Osteoblast (primary cell): ENCODE data around the gene TTC28. TPM values are rescaled to one million over a fixed set of nuclear protein-coding genes. Genes with fewer than 3 reads are reported as not detected.

Source experiments
- DNase-seq: peaks from one replicate; pipeline ENCODE4 v3.0.0; 2011; ENCODE audit warnings: low spot score, mixed read lengths; ENCODE audit not compliant: insufficient read length; ENCODE audit errors: missing footprints
- H2AFZ ChIP-seq: 2 replicates; pipeline ENCODE4 v1.6.0; 2011; ENCODE audit warnings: mild to moderate bottlenecking, low read length
- H3K27ac ChIP-seq: 2 replicates; pipeline ENCODE4 v1.5.1; 2011; ENCODE audit warnings: mild to moderate bottlenecking, low read depth, low read length, moderate library complexity
- H3K27me3 ChIP-seq: 2 replicates; pipeline ENCODE4 v1.6.0; 2012; ENCODE audit warnings: mild to moderate bottlenecking, control low read depth, inconsistent platforms, low read length, moderate library complexity; ENCODE audit not compliant: insufficient read depth
- H3K36me3 ChIP-seq: 2 replicates; pipeline ENCODE4 v1.5.1; 2011; ENCODE audit warnings: mild to moderate bottlenecking, low read length, control low read depth, moderate library complexity; ENCODE audit not compliant: insufficient read depth
- H3K4me1 ChIP-seq: 2 replicates; pipeline ENCODE4 v1.5.1; 2011; ENCODE audit warnings: mild to moderate bottlenecking, low read length, control low read depth, moderate library complexity; ENCODE audit not compliant: insufficient read depth
- H3K4me2 ChIP-seq: 2 replicates; pipeline ENCODE4 v1.6.0; 2011; ENCODE audit warnings: mild to moderate bottlenecking, low read length; ENCODE audit not compliant: insufficient read depth
- H3K4me3 ChIP-seq: fragments of 200-600 bp; sonication (generic); 3 replicates; pipeline ENCODE4 v1.5.1; 2012; ENCODE audit warnings: mild to moderate bottlenecking, low read length, inconsistent platforms; ENCODE audit not compliant: insufficient read depth
- H3K79me2 ChIP-seq: 2 replicates; pipeline ENCODE4 v1.6.0; 2012; ENCODE audit warnings: mild to moderate bottlenecking, low read length, control low read depth, inconsistent platforms; ENCODE audit not compliant: insufficient read depth
- H3K9me3 ChIP-seq: 2 replicates; pipeline ENCODE4 v1.5.1; 2011; ENCODE audit warnings: low read depth, low read length, control low read depth
- H4K20me1 ChIP-seq: 2 replicates; pipeline ENCODE4 v1.6.0; 2012; ENCODE audit warnings: mild to moderate bottlenecking, low read length, control low read depth; ENCODE audit not compliant: insufficient read depth
- CTCF ChIP-seq: IDR thresholded peaks from 2 replicates; pipeline ENCODE4 v1.5.1; 2011; ENCODE audit warnings: mild to moderate bottlenecking, low read depth, low read length, moderate library complexity; ENCODE audit errors: extremely low read depth
- total RNA-seq: library from RNA; depleted of rRNA; stranded (reverse); fragments of >200 nt; gene quantifications from 2 replicates; pipeline ENCODE4 v1.2.3, GENCODE V29; 2012

Gene TTC28
- total RNA-seq, 1 donor: 48.1 TPM

- H4K20me1 ChIP-seq: no peaks in the 10 kb centered on the region
- peak overlapping the region; percentile 30 for H3K27ac ChIP-seq
- no peak for TF ChIP-seq CTCF
- H3K36me3 ChIP-seq: no peaks in the 10 kb centered on the region
- no peaks in the 10 kb centered on the region for H3K27me3 ChIP-seq
- no peaks in the 10 kb centered on the region for H3K9me3 ChIP-seq
- no peaks in the 10 kb centered on the region for H3K79me2 ChIP-seq
- no peak overlapping the region for H3K4me2 ChIP-seq
- no peak overlapping the region for H3K4me3 ChIP-seq
- H3K4me1 ChIP-seq: peaks cover 14% of the 10 kb centered on the region
- no peak overlapping the region for H2AFZ ChIP-seq
- DNase-seq: peak; percentile 45
These were observed 37.0 kb upstream of the TTC28 start for GRCh38 chr22:28716686-28717085.

GRCh38 chr22:28715611-28716010 is 36.0 kb upstream of the TTC28 start:
- H2AFZ ChIP-seq: no peak overlapping the region
- H3K27me3 ChIP-seq: no peaks in the 10 kb centered on the region
- no peaks in the 10 kb centered on the region for H3K9me3 ChIP-seq
- H3K79me2 ChIP-seq: no peaks in the 10 kb centered on the region
- no peak overlapping the region for H3K4me3 ChIP-seq
- no peak for TF ChIP-seq CTCF
- no peak overlapping the region for H3K4me2 ChIP-seq
- peaks cover 25% of the 10 kb centered on the region for H3K4me1 ChIP-seq
- no peaks in the 10 kb centered on the region for H4K20me1 ChIP-seq
- H3K36me3 ChIP-seq: no peaks in the 10 kb centered on the region
- DNase-seq: no peak
- no peak overlapping the region for H3K27ac ChIP-seq

GRCh38 chr22:28714043-28714628 is 34.5 kb upstream of the TTC28 start:
- no peak for DNase-seq
- Histone ChIP-seq H4K20me1 (no peaks in the 10 kb centered on the region), H3K79me2 (no peaks in the 10 kb centered on the region), H3K9me3 (no peaks in the 10 kb centered on the region), H3K27ac (no peak overlapping the region), H3K27me3 (no peaks in the 10 kb centered on the region), H3K4me3 (no peak overlapping the region), H3K4me1 (peaks cover 39% of the 10 kb centered on the region), H2AFZ (no peak overlapping the region), H3K4me2 (no peak overlapping the region), H3K36me3 (peaks cover 2% of the 10 kb centered on the region)
- no peak for TF ChIP-seq CTCF

- H3K4me1 ChIP-seq: peaks cover 43% of the 10 kb centered on the region
- H3K4me2 ChIP-seq: peak overlapping the region; percentile 60
- H4K20me1 ChIP-seq: no peaks in the 10 kb centered on the region
- peak overlapping the region; percentile 33 for H2AFZ ChIP-seq
- H3K36me3 ChIP-seq: peaks cover 9% of the 10 kb centered on the region
- H3K27me3 ChIP-seq: no peaks in the 10 kb centered on the region
- peak; percentile 89 for DNase-seq
- no peaks in the 10 kb centered on the region for H3K9me3 ChIP-seq
- H3K27ac ChIP-seq: peak overlapping the region; percentile 95
- peak; percentile 21 for TF ChIP-seq CTCF
- no peaks in the 10 kb centered on the region for H3K79me2 ChIP-seq
- peak overlapping the region; percentile 45 for H3K4me3 ChIP-seq
These were observed 32.5 kb upstream of the TTC28 start for GRCh38 chr22:28711820-28712777.
